Keratinocyte (primary cell): Measurements from ENCODE around the gene ARHGEF2. TPM values are rescaled to one million over a fixed set of nuclear protein-coding genes. Genes with fewer than 3 reads are reported as not detected.

Source experiments
- DNase-seq: peaks from one replicate; pipeline ENCODE4 v3.0.0-alpha.2; 2011; ENCODE audit warnings: low read depth, missing footprints, low spot score
- FAIRE-seq: peaks from 2 replicates; lab custom pipeline; 2011; peaks lifted over from hg19 to GRCh38; lab: Jason Lieb, UNC
- H2AFZ ChIP-seq: 2 replicates; pipeline ENCODE4 v1.6.0; 2012; ENCODE audit warnings: low read length, control low read depth, inconsistent platforms; ENCODE audit not compliant: control insufficient read depth
- H3K27ac ChIP-seq: 2 replicates; pipeline ENCODE4 v1.5.1; 2011; ENCODE audit warnings: low read length; ENCODE audit not compliant: control insufficient read depth, insufficient read depth
- H3K27me3 ChIP-seq: 3 replicates; pipeline ENCODE4 v1.6.0; 2011; ENCODE audit warnings: low read length; ENCODE audit not compliant: control insufficient read depth, insufficient read depth; ENCODE audit errors: extremely low read depth
- H3K36me3 ChIP-seq, 2 experiments: 2 replicates in 1 of 2; 3 replicates in 1 of 2; pipeline ENCODE4 v1.5.1; 2011; ENCODE audit warnings: low read length in 2 of 2, mild to moderate bottlenecking in 1 of 2; ENCODE audit not compliant: control insufficient read depth in 2 of 2, insufficient read depth in 2 of 2; ENCODE audit errors: extremely low read depth in 1 of 2
- H3K4me1 ChIP-seq: 3 replicates; pipeline ENCODE4 v1.5.1; 2011; ENCODE audit warnings: low read length; ENCODE audit not compliant: control insufficient read depth, insufficient read depth; ENCODE audit errors: extremely low read depth
- H3K4me2 ChIP-seq: 3 replicates; pipeline ENCODE4 v1.6.0; 2011; ENCODE audit warnings: low read depth, low read length; ENCODE audit not compliant: control insufficient read depth, insufficient read depth; ENCODE audit errors: extremely low read depth
- H3K4me3 ChIP-seq, 3 experiments: fragments of 200-600 bp in 1 of 3; sonication (generic) in 1 of 3; 2 replicates in 2 of 3; 3 replicates in 1 of 3; pipeline ENCODE4 v1.5.1; 2011 to 2016; ENCODE audit warnings: low read length in 3 of 3, mild to moderate bottlenecking in 3 of 3, control low read depth in 2 of 3, inconsistent platforms in 1 of 3, low read depth in 1 of 3, mixed read lengths in 1 of 3, mixed run types in 1 of 3, moderate library complexity in 1 of 3; ENCODE audit not compliant: control insufficient read depth in 2 of 3, insufficient read depth in 2 of 3; ENCODE audit errors: extremely low read depth in 1 of 3
- H3K79me2 ChIP-seq: 2 replicates; pipeline ENCODE4 v1.6.0; 2012; ENCODE audit warnings: low read length; ENCODE audit not compliant: control insufficient read depth, insufficient read depth
- H3K9ac ChIP-seq: 3 replicates; pipeline ENCODE4 v1.6.0; 2011; ENCODE audit warnings: low read length; ENCODE audit not compliant: control insufficient read depth, insufficient read depth; ENCODE audit errors: extremely low read depth
- H3K9me1 ChIP-seq: 3 replicates; pipeline ENCODE4 v1.6.0; 2011; ENCODE audit warnings: low read length; ENCODE audit not compliant: control insufficient read depth, insufficient read depth; ENCODE audit errors: extremely low read depth
- H3K9me3 ChIP-seq: 2 replicates; pipeline ENCODE4 v1.5.1; 2012; ENCODE audit warnings: low read depth, low read length; ENCODE audit not compliant: control insufficient read depth
- H4K20me1 ChIP-seq: 3 replicates; pipeline ENCODE4 v1.6.0; 2011; ENCODE audit warnings: low read length; ENCODE audit not compliant: control insufficient read depth, insufficient read depth; ENCODE audit errors: extremely low read depth
- EZH2 ChIP-seq: IDR thresholded peaks from one replicate; pipeline ENCODE4 v1.6.1; 2012; ENCODE audit warnings: inconsistent platforms, mild to moderate bottlenecking, low read length, moderate library complexity
- dilution Hi-C: fragments of 300-500 bp; cut with MboI; formaldehyde crosslinking; loops from one replicate; pipeline ENCODE4 v1.7.0; 2020; ENCODE audit warnings: low sequenced_read_pairs; ENCODE audit not compliant: extremely low pct_ligation_motif_present
- polyA plus RNA-seq, 5 experiments: library from polyadenylated mRNA; depleted of rRNA in 3 of 5; stranded (reverse) in 3 of 5; stranded (forward) in 1 of 5; unstranded in 1 of 5; fragments of >200 nt; gene quantifications; 1 replicate in 1 of 5; 2 replicates in 3 of 5; 3 replicates in 1 of 5; pipeline versions ENCODE4 v1.2.1 to v1.2.3, GENCODE V29; 2011 to 2012; ENCODE audit warnings: missing spikeins in 2 of 5, low read depth in 1 of 5, low replicate concordance in 1 of 5
- TF ChIP-seq, protein P1 (sequence below), 3 experiments: IDR thresholded peaks in 1 of 3; conservative IDR thresholded peaks in 1 of 3; optimal IDR thresholded peaks in 1 of 3; 2 replicates in 2 of 3; 3 replicates in 1 of 3; pipeline versions ENCODE3 to v1.5.1; 2011; ENCODE audit warnings: low read length in 3 of 3, mild to moderate bottlenecking in 3 of 3, moderate library complexity in 2 of 3, control low read depth in 1 of 3, inconsistent platforms in 1 of 3; ENCODE audit not compliant: insufficient read depth in 2 of 3; ENCODE audit errors: extremely low read depth in 1 of 3

ARHGEF2 gene
- polyA plus RNA-seq, 1 donor (not counting 4 experiments of a cell fraction or from before 2014, with no cell fraction given), result 38.7 TPM

DNA sequence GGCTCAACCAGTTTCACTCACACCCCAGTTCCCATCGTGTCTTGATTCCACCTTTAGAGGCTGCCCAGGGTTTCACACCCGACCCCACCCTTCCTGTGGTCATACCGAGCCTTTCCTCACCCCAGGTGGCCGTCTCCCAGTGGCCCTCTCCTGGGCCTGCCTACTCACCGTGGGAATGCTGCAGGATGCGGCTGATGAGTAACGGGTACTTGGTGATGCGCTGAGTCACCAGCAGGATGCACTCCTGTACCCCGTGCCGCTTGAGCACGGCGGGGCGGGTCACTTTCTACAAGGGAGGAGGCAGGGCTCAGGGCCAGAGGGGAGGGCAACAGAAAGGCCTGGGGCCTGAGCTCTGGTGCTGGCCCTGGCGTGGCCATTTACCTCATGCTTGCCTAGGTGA lies 16.4 kb downstream of the ARHGEF2 start:
- peak overlapping the region; percentile 80 for H3K4me2 ChIP-seq
- H4K20me1 ChIP-seq, result no peaks in the 10 kb centered on the region

DNA sequence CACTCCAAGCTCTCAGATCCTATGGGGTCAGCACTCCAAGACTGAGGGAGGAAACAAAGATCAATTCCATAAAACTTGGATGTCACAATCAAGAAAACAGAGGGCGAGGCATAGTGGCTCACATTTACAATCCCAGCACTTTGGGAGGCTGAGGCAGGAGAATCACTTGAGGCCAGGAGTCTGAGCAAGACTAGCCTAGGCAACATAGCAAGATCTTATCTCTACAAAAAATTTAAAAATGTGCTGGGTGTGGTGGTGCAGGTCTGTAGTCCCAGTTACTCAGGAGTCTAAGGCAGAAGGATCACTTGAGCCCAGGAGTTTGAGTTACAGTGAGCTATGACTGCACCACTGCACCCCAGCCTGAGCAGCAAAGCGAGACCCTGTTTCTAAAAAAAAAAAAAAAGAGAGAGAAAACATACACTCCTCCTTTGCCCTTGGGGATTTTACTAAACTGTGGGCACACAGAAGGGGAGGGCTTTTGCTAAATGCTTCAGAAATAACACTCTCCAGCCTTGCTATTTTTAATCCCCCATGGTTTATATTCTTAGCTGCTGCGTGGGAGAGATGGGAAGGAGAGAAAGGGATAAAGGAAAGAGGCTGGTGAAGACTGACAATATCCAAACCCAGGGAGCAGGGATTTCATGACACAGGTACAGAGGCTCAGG lies 18.1 kb downstream of the ARHGEF2 start:
- Histone ChIP-seq H4K20me1 (no peaks in the 10 kb centered on the region), H3K9me3 (no peaks in the 10 kb centered on the region), H3K79me2 (peaks cover 9% of the 10 kb centered on the region), H3K27ac (peak overlapping the region; percentile 98), H2AFZ (no peak overlapping the region), H3K9me1 (peaks cover 3% of the 10 kb centered on the region), H3K4me1 (peaks cover 26% of the 10 kb centered on the region), H3K4me3 (no peak overlapping the region), H3K36me3 (peaks cover 25 to 51% of the 10 kb centered on the region in 2 experiments), H3K9ac (peak overlapping the region; percentile 81), H3K4me2 (peak overlapping the region; percentile 36), H3K27me3 (no peaks in the 10 kb centered on the region)
- TF ChIP-seq EZH2, result no peak
- TF ChIP-seq, protein P1, sequence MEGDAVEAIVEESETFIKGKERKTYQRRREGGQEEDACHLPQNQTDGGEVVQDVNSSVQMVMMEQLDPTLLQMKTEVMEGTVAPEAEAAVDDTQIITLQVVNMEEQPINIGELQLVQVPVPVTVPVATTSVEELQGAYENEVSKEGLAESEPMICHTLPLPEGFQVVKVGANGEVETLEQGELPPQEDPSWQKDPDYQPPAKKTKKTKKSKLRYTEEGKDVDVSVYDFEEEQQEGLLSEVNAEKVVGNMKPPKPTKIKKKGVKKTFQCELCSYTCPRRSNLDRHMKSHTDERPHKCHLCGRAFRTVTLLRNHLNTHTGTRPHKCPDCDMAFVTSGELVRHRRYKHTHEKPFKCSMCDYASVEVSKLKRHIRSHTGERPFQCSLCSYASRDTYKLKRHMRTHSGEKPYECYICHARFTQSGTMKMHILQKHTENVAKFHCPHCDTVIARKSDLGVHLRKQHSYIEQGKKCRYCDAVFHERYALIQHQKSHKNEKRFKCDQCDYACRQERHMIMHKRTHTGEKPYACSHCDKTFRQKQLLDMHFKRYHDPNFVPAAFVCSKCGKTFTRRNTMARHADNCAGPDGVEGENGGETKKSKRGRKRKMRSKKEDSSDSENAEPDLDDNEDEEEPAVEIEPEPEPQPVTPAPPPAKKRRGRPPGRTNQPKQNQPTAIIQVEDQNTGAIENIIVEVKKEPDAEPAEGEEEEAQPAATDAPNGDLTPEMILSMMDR (optimal IDR thresholded peaks at IDR 0.05 in 1 of 3, IDR thresholded peaks at IDR 0.05 in 1 of 3, conservative IDR thresholded peaks at IDR 0.05 in 1 of 3; ENCODE audit: extremely low read depth in 1 of 3, insufficient read depth in 2 of 3, low read length in 3 of 3), result no peak
- FAIRE-seq, result no peak
- dilution Hi-C loops, result no loop called here
- DNase-seq, result no peak

More for the DNA sequence above, 16.4 kb downstream of the ARHGEF2 start:
- DNase-seq (peak; percentile 92), FAIRE-seq (peak; percentile 93)
- peaks cover 36 to 63% of the 10 kb centered on the region in 2 experiments for H3K36me3 ChIP-seq
- peak overlapping the region; percentile 81 for H3K9ac ChIP-seq
- H3K4me1 ChIP-seq, result peaks cover 26% of the 10 kb centered on the region
- H3K9me1 ChIP-seq, result peaks cover 3% of the 10 kb centered on the region
- H3K79me2 ChIP-seq, result peaks cover 9% of the 10 kb centered on the region
- H3K4me3 ChIP-seq, result peak overlapping the region in 2 of 3 experiments; percentile 30 to 60
- no peaks in the 10 kb centered on the region for H3K27me3 ChIP-seq
- no peak for TF ChIP-seq EZH2
- TF ChIP-seq, protein P1 (optimal IDR thresholded peaks at IDR 0.05 in 1 of 3, IDR thresholded peaks at IDR 0.05 in 1 of 3, conservative IDR thresholded peaks at IDR 0.05 in 1 of 3; ENCODE audit: extremely low read depth in 1 of 3, insufficient read depth in 2 of 3, low read length in 3 of 3), result peak; percentile 2 to 78 (median 16)
- no peak overlapping the region for H2AFZ ChIP-seq
- dilution Hi-C loops, result no loop called here
- no peaks in the 10 kb centered on the region for H3K9me3 ChIP-seq
- peak overlapping the region; percentile 98 for H3K27ac ChIP-seq
